ENCODE data around the gene NFKB2.

The NFKB2 gene

DNA sequence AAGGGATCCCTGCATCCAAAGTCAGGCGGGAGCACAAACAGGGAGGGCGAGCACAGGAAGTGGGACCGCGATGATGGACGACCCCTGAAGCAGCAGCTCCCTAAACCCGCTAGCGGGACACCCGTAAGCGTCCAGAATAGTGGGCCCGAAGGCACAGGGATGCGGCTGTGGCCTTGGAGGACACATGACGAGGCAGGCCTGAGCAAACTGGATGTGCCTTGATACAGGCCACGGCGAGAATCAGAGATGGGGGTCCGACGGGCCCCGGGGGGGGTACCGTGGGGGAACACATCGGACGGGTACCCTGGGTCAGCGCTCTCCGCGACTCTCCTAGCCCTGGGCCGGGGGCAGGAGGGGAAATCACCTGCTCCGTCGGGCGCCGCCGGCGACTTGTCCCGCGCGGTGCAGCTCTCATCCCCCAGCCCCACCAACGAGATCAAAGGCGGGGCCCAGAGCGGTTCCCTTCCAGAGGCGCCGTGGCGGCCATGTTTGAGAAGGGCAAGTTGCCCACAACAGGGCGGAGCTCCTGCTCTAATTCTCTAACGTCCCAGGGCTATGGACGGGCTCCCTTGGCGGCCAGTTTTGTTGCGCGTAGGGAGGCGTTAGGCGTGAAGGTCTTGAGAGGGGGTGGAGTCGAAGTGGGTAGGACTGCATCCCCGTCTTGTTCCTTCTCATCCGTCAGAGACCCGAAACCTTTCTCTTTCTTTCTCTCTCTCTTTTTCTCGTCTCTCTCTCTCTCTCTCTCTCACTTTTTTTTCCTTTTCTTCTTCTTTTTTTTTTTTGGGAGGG, 36.9 kb downstream of the NFKB2 start, which contains the start of gene CUEDC2:
TSS of gene CUEDC2 (minus strand) at position 413 of the 789 bp plus-strand sequence. CDS start 7,386 bp downstream, outside the sequence.
- TF ChIP-seq TAF1 (IDR thresholded peaks at IDR 0.05; ENCODE audit: low read depth) (peak; percentile 94), FOXM1 (IDR thresholded peaks at IDR 0.05; ENCODE audit: borderline replicate concordance, low read depth) (no peak), CREB1 (IDR thresholded peaks at IDR 0.05; ENCODE audit: low read depth) (peak; percentile 63; the same call in 1 of the 2 replicates), CEBPB (IDR thresholded peaks at IDR 0.05) (no peak), EP300 (IDR thresholded peaks at IDR 0.05; ENCODE audit: borderline replicate concordance) (no peak), YY1 (IDR thresholded peaks at IDR 0.05; ENCODE audit: low read depth) (peak; percentile 100), EGR1 (IDR thresholded peaks at IDR 0.05) (peak; percentile 76), USF1 (IDR thresholded peaks at IDR 0.05) (peak; percentile 39; the same call in 1 of the 2 replicates), TEAD4 (IDR thresholded peaks at IDR 0.05) (peak; percentile 32; the same call in 1 of the 2 replicates), ZBTB7A (IDR thresholded peaks at IDR 0.05; ENCODE audit: low read depth) (peak; percentile 94; the same call in 1 of the 2 replicates), TCF12 (IDR thresholded peaks at IDR 0.05; ENCODE audit: low read depth) (peak; percentile 65; the same call in 1 of the 2 replicates), RAD21 (IDR thresholded peaks at IDR 0.05; ENCODE audit: low read depth) (peak; percentile 20; the same call in 1 of the 2 replicates), NFIC (IDR thresholded peaks at IDR 0.05) (0 out of 2 replicates have a peak, but pooled peaks have one; percentile 23)
- TF ChIP-seq, protein P1, sequence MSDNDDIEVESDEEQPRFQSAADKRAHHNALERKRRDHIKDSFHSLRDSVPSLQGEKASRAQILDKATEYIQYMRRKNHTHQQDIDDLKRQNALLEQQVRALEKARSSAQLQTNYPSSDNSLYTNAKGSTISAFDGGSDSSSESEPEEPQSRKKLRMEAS (IDR thresholded peaks at IDR 0.05), result peak; percentile 82

DNA sequence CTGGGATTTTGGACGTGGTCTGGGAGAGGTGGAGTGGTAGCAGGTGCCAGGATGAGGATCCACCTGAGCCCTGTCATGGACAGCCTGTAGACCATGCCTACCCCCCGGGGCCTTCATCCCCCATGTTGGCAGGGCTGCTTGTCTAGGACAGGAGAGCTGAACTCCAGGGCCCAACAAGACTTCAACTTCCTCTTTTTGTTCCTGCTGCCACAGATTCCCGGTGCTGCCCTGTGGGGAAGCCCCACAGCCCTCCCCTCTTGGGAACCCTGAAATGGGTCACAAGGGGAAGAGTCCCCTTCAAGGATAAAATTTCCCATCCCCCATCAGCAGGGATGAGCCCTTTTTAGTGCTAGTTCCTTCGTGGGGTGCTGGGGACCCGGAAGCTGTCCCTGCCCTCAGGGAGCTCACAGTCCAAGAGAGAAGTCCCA, 38.1 kb downstream of the NFKB2 start:
- TF ChIP-seq FOXM1 (IDR thresholded peaks at IDR 0.05; ENCODE audit: borderline replicate concordance, low read depth) (no peak), TCF12 (IDR thresholded peaks at IDR 0.05; ENCODE audit: low read depth) (no peak), REST (IDR thresholded peaks at IDR 0.05; ENCODE audit: low read depth) (no peak), ZBTB7A (IDR thresholded peaks at IDR 0.05; ENCODE audit: low read depth) (no peak), TEAD4 (IDR thresholded peaks at IDR 0.05) (no peak), CEBPB (IDR thresholded peaks at IDR 0.05) (no peak), YY1 (IDR thresholded peaks at IDR 0.05; ENCODE audit: low read depth) (no peak), TAF1 (IDR thresholded peaks at IDR 0.05; ENCODE audit: low read depth) (no peak), USF1 (IDR thresholded peaks at IDR 0.05) (no peak), EGR1 (IDR thresholded peaks at IDR 0.05) (no peak), NFIC (IDR thresholded peaks at IDR 0.05) (no peak), EP300 (IDR thresholded peaks at IDR 0.05; ENCODE audit: borderline replicate concordance) (no peak), CREB1 (IDR thresholded peaks at IDR 0.05; ENCODE audit: low read depth) (no peak), RAD21 (IDR thresholded peaks at IDR 0.05; ENCODE audit: low read depth) (no peak)
- TF ChIP-seq, protein P1 (IDR thresholded peaks at IDR 0.05), result no peak

DNA sequence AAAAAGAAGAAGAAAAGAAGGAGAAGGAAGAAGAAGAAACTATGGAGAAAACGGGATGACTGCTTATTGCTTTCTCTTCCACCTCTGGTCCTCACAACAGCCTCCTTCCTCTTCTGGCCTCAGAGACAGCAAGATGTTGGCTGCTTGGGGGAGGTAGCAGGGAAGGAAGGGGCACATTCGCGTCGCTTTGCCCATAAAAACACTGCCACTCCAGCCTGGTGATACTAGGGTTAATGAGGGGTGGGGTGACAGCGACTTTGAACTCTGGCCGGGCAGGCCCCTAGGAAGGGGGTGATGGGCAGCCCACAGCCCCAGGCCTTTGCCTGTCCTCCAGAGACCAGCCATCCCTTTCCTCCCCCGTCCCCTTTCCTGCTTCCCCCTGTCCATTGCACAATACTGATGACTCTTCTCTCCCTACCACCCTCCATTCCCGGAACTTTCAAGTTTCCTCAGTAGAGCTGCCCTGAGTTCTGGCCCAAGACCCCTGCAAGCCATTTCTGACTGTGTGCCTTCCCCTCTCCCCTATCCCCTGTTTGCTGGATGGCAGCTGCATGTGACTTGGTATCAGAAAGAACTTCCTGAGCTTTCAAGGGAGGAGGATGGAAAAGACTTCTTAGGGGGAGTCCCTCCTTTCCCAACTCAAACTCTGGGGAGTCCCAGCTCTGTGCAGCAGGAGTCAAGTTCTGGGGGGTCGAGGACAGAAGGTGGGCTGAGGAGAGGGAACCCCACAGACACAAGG, 39.1 kb downstream of the NFKB2 start:
- no peak for TF ChIP-seq CREB1 (IDR thresholded peaks at IDR 0.05; ENCODE audit: low read depth)
- TF ChIP-seq TCF12 (IDR thresholded peaks at IDR 0.05; ENCODE audit: low read depth), result no peak
- no peak for TF ChIP-seq REST (IDR thresholded peaks at IDR 0.05; ENCODE audit: low read depth)
- TF ChIP-seq TEAD4 (IDR thresholded peaks at IDR 0.05), result no peak
- TF ChIP-seq, protein P1 (IDR thresholded peaks at IDR 0.05), result no peak
- TF ChIP-seq EGR1 (IDR thresholded peaks at IDR 0.05), result no peak
- no peak for TF ChIP-seq YY1 (IDR thresholded peaks at IDR 0.05; ENCODE audit: low read depth)
- TF ChIP-seq TAF1 (IDR thresholded peaks at IDR 0.05; ENCODE audit: low read depth), result no peak
- TF ChIP-seq ZBTB7A (IDR thresholded peaks at IDR 0.05; ENCODE audit: low read depth), result no peak
- TF ChIP-seq FOXM1 (IDR thresholded peaks at IDR 0.05; ENCODE audit: borderline replicate concordance, low read depth), result no peak
- no peak for TF ChIP-seq EP300 (IDR thresholded peaks at IDR 0.05; ENCODE audit: borderline replicate concordance)
- TF ChIP-seq NFIC (IDR thresholded peaks at IDR 0.05), result no peak
- TF ChIP-seq USF1 (IDR thresholded peaks at IDR 0.05), result no peak
- no peak for TF ChIP-seq RAD21 (IDR thresholded peaks at IDR 0.05; ENCODE audit: low read depth)
- no peak for TF ChIP-seq CEBPB (IDR thresholded peaks at IDR 0.05)

DNA sequence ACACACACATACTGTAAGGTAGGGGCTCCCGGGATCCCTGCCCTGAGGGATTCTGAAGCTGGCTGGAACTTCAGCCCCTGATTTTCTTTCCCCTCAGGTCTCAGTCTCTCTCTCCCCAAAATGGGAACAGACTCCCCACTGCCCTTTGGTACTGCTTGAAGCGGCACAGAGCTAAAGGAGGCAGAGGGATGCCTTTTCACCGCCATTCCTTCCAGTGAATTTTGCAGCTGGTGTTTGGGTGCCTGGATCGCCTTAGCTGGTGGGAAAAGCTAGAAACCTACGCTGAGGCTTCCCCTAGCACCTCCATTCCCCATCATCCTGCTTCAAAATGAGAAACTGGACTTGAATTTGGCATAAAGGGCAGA, 39.6 kb downstream of the NFKB2 start:
- TF ChIP-seq CREB1 (IDR thresholded peaks at IDR 0.05; ENCODE audit: low read depth) (no peak), TEAD4 (IDR thresholded peaks at IDR 0.05) (no peak), CEBPB (IDR thresholded peaks at IDR 0.05) (no peak), FOXM1 (IDR thresholded peaks at IDR 0.05; ENCODE audit: borderline replicate concordance, low read depth) (no peak), TCF12 (IDR thresholded peaks at IDR 0.05; ENCODE audit: low read depth) (no peak), EP300 (IDR thresholded peaks at IDR 0.05; ENCODE audit: borderline replicate concordance) (no peak), RAD21 (IDR thresholded peaks at IDR 0.05; ENCODE audit: low read depth) (no peak)

Data from Ishikawa (cell line).